Measurements from ENCODE around the gene CA10.

- TF ChIP-seq CTCF (IDR thresholded peaks at IDR 0.05) (no peak), POLR2A (IDR thresholded peaks at IDR 0.05) (no peak)
These were observed 204.2 kb downstream of the CA10 start for GRCh38 chr17:51954232-51954765.
